OCI-LY3 (cell line): Measurements from ENCODE around the gene ME1.
"Not testable (repeated sequence)": the region's sequence is repeated elsewhere in the genome, so short reads cannot be mapped to it uniquely, and the experiment has no call there.

Experiments
- CTCF ChIP-seq: fragments of 200-600, 300-600 bp; sonication (generic); IDR thresholded peaks from 2 replicates; pipeline ENCODE4 v1.5.1; 2014; ENCODE audit warnings: antibody characterized with exemption, low read length, low read depth
- EZH2phosphoT487 ChIP-seq: fragments of 200-600 bp; shearing (Covaris generic); IDR thresholded peaks from 2 replicates; pipeline ENCODE4 v1.6.1; 2018; ENCODE audit warnings: antibody characterized with exemption, mixed run types, low read depth

GRCh38 chr6:83287298-83287697 is 143.6 kb downstream of the ME1 start:
- not testable (repeated sequence) for TF ChIP-seq CTCF, EZH2phosphoT487
